CD4-positive, CD25-positive, alpha-beta regulatory T cell (primary cell): Measurements from ENCODE around the gene PSMG4. TPM values are rescaled to one million over a fixed set of nuclear protein-coding genes. Genes with fewer than 3 reads are reported as not detected.

Experiments used
- ATAC-seq, 2 donors: fragments of 150-1000 bp; cut with Tn5 transposase; one replicate each; pipeline ENCODE4 v1.10.0; 2021; ENCODE audit warnings: low read depth in 2 of 2, moderate number of reproducible peaks in 2 of 2, moderate library complexity in 1 of 2
- DNase-seq, 3 donors: peaks; one replicate each; pipeline versions ENCODE4 v3.0.0 to v3.0.0-alpha.2; 2012 to 2022; ENCODE audit warnings: mixed read lengths in 1 of 3
- H3K27ac ChIP-seq: one replicate; pipeline ENCODE4 v1.7.0; 2013; ENCODE audit warnings: mild to moderate bottlenecking, low read length; ENCODE audit not compliant: insufficient read depth, poor library complexity, severe bottlenecking
- H3K27me3 ChIP-seq: one replicate; pipeline ENCODE4 v1.7.0; 2013; ENCODE audit warnings: low read length; ENCODE audit not compliant: control insufficient read depth, insufficient read depth
- H3K36me3 ChIP-seq: one replicate; pipeline ENCODE4 v1.7.0; 2013; ENCODE audit warnings: mild to moderate bottlenecking, low read length, moderate library complexity; ENCODE audit not compliant: control insufficient read depth, insufficient read depth
- H3K4me1 ChIP-seq: 2 replicates; pipeline ENCODE4 v1.7.0; 2013; ENCODE audit warnings: mild to moderate bottlenecking, low read length; ENCODE audit not compliant: insufficient read depth, control insufficient read depth, poor library complexity, severe bottlenecking
- H3K4me3 ChIP-seq: one replicate; pipeline ENCODE4 v1.7.0; 2013; ENCODE audit warnings: low read depth, mild to moderate bottlenecking, low read length, moderate library complexity
- H3K9me3 ChIP-seq, 2 experiments: 1 replicate in 1 of 2; 2 replicates in 1 of 2; pipeline ENCODE4 v1.7.0; 2013; ENCODE audit warnings: low read length in 2 of 2, mild to moderate bottlenecking in 1 of 2, moderate library complexity in 1 of 2; ENCODE audit not compliant: control insufficient read depth in 2 of 2
- H3K27ac Mint-ChIP-seq, 3 donors: one replicate each; pipeline ENCODE4 v1.8.0; 2020 to 2022; ENCODE audit warnings: mild to moderate bottlenecking in 3 of 3, mixed read lengths in 3 of 3, moderate library complexity in 2 of 3
- H3K27me3 Mint-ChIP-seq: one replicate; pipeline ENCODE4 v1.8.0; 2022; ENCODE audit warnings: mild to moderate bottlenecking, mixed read lengths
- H3K36me3 Mint-ChIP-seq: one replicate; pipeline ENCODE4 v1.8.0; 2020; ENCODE audit warnings: mixed read lengths
- H3K4me1 Mint-ChIP-seq, 4 donors: one replicate each; pipeline ENCODE4 v1.8.0; 2020 to 2022; ENCODE audit warnings: mixed read lengths in 4 of 4, mild to moderate bottlenecking in 1 of 4
- H3K4me3 Mint-ChIP-seq, 4 donors: one replicate each; pipeline ENCODE4 v1.8.0; 2020 to 2022; ENCODE audit warnings: mild to moderate bottlenecking in 4 of 4, mixed read lengths in 4 of 4, moderate library complexity in 3 of 4
- H3K9me3 Mint-ChIP-seq, 7 donors: one replicate each; pipeline ENCODE4 v1.8.0; 2020 to 2022; ENCODE audit warnings: mixed read lengths in 7 of 7, mild to moderate bottlenecking in 3 of 7, moderate library complexity in 2 of 7
- polyA plus RNA-seq, 4 donors: library from polyadenylated mRNA; unstranded; fragments of 300-500 nt; fragmentation: Illumina TruSeq; gene quantifications; one replicate each; pipeline ENCODE4 v1.2.3, GENCODE V29; 2021
- total RNA-seq: library from RNA; stranded (reverse); gene quantifications from one replicate; pipeline ENCODE4 v1.2.3, GENCODE V29; 2022

PSMG4 gene
- total and polyA plus RNA-seq, 5 donors from 2014 or later: 18.0 to 56.8 (median 51.0) TPM

DNA sequence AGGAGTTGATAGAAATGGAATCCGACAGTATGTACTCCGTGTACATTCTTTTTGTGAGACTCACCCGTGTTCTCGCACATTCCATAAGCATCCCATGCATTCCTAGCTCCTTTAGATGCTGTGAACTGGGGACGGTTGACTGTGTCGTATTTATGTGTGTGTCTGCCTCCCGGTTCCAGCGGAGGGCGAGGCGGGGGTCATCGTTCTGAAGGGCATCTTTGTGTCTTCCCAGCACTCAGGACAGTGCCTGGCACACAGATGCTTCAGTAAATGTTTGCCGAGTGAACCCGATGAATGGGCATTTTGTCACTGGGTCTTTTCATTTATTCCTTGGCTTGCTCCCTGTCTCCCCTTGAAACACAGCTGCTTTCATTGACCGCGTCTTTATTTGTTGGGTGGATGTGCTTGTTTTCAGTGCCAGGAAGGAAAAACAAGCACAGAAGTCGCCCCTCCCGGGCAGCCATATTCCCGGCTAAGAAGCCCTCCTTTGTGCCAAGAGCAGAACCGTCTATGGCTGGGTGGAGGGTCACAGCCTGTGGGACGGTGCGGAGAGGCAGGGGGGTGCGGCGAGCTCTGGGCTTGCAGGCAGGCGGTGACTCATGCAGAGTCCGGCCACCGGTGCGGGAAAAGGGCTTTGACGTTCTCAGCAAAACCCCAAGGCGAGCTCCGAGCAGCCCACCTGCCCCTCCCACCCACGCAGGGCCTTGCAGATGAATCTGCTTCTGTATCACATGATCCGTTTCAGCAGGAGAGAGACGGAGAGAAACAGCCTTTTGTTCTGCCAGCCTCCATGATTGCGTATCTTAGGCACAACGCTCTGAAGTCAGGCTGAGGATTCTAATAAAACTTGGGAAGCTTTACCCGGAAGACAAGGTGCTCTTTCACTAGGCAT is 11.2 kb upstream of the PSMG4 start:
- H3K27ac Mint-ChIP-seq: no peak overlapping the region
- Histone ChIP-seq H3K4me1 (peaks cover 8% of the 10 kb centered on the region), H3K27me3 (peaks cover 4% of the 10 kb centered on the region), H3K4me3 (no peak overlapping the region), H3K9me3 (no peaks in the 10 kb centered on the region), H3K27ac (no peak overlapping the region), H3K36me3 (no peaks in the 10 kb centered on the region)
- ATAC-seq (no peak), DNase-seq (no peak)
- peaks cover 38% of the 10 kb centered on the region for H3K27me3 Mint-ChIP-seq
- H3K9me3 Mint-ChIP-seq: peaks cover 0 to 1% (median 0%) of the 10 kb centered on the region in 7 donors
- no peak overlapping the region for H3K4me3 Mint-ChIP-seq
- peaks cover 0 to 12% (median 5%) of the 10 kb centered on the region in 4 donors for H3K4me1 Mint-ChIP-seq
- no peaks in the 10 kb centered on the region for H3K36me3 Mint-ChIP-seq

DNA sequence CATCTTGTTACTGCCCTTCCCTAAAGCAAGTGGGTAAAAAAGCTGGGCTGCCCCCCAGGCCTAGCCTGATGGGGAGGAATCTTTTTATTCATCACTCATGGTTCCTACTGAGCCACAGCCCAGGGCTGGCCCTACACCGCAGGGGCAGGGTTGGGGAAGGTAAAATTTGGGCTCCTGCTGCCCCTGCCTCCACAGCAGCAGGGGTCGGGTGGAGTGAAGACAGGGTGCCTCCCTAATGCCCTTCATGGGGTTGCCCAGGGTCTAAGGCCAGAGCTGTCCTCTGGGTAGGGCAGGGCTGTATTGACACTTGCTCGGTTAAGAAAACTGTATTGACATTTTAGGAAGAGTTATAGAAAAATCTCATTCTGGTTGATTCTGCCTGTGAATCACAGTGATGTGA is 8.9 kb upstream of the PSMG4 start:
- peaks cover 0 to 12% (median 6%) of the 10 kb centered on the region in 4 donors for H3K4me1 Mint-ChIP-seq

DNA sequence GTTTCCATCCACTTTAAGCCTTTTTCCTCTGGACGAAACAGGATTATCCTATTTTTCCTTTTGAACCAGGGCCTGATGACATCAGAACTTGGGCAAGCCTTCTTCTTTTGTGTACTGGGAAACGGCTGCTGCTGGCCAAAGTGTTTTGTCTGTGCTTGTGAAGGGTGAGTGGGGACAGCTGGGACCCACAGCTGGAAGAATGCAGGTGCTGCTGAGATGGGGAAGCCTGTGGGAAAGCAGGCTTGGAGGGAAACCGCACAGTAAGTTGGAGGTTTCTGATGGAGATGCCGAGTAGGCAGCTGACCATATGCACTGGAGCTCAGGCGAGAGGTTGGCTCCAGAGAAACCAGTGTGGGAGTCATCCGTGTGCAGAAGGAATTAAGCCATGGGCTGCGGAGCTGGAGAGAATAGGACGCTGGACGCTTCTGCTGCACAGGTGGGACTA is 8.5 kb upstream of the PSMG4 start:
- peaks cover 2% of the 10 kb centered on the region for H3K27me3 ChIP-seq
- H3K27ac Mint-ChIP-seq: no peak overlapping the region
- H3K27me3 Mint-ChIP-seq: peaks cover 28% of the 10 kb centered on the region
- no peak overlapping the region for H3K4me3 ChIP-seq
- H3K36me3 Mint-ChIP-seq: no peaks in the 10 kb centered on the region
- peaks cover 8% of the 10 kb centered on the region for H3K4me1 ChIP-seq
- peaks cover 0 to 12% (median 6%) of the 10 kb centered on the region in 4 donors for H3K4me1 Mint-ChIP-seq
- H3K9me3 Mint-ChIP-seq: peaks cover 0 to 3% (median 0%) of the 10 kb centered on the region in 7 donors
- H3K4me3 Mint-ChIP-seq: peak overlapping the region in 1 of 4 donors; percentile 45
- H3K27ac ChIP-seq: no peak overlapping the region
- H3K9me3 ChIP-seq: no peaks in the 10 kb centered on the region
- H3K36me3 ChIP-seq: no peaks in the 10 kb centered on the region
- no peak for ATAC-seq
- no peak for DNase-seq

More for the DNA sequence above, 8.9 kb upstream of the PSMG4 start:
- Mint-ChIP-seq H3K9me3 (peaks cover 0 to 3% (median 0%) of the 10 kb centered on the region in 7 donors), H3K27me3 (peaks cover 28% of the 10 kb centered on the region), H3K27ac (no peak overlapping the region), H3K36me3 (no peaks in the 10 kb centered on the region), H3K4me3 (no peak overlapping the region)
- peaks cover 8% of the 10 kb centered on the region for H3K4me1 ChIP-seq
- H3K27ac ChIP-seq: no peak overlapping the region
- H3K4me3 ChIP-seq: no peak overlapping the region
- peaks cover 2% of the 10 kb centered on the region for H3K27me3 ChIP-seq
- H3K36me3 ChIP-seq: no peaks in the 10 kb centered on the region
- DNase-seq: no peak
- ATAC-seq: no peak
- no peaks in the 10 kb centered on the region for H3K9me3 ChIP-seq

DNA sequence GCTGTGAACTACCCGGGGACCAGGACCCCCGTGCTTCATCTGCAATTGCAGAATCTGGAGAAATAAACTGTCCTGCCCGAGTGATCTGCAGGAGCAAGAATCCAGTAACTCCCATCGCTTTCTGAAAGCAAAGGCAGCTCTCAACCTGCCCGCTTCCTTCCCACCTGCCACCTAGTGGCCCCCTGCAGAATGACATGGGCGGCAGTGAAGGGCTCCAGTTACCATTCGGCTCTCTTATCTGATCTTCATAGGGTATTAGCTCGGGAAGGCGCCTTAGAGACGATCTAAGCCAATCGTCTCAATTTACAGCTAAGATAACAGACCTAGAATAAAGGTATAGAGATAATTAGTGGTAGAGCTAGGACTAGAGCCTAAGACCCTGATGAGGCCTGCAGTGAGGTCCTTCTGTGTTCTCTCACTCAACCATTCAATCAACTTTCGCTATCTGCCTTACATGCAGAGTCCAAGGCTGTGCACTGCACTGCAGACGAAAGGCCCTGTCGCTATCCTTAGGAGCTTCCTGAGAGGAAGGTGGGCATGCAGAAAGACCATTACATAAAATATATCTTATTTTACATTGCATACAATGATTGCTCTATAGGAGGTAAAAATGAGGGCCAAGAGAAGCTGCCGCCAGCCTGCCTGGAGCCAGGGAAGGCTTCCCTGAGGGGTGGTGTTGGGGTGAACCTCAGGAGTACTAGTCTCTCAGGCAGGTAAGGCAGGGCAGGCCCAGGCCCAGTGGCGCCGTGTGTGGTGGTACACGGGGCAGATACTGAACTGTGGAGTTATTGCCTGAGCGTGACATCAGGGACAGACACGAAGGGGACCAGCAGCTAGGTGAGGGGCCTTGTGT is 7.1 kb upstream of the PSMG4 start:
- peaks cover 0 to 3% (median 0%) of the 10 kb centered on the region in 7 donors for H3K9me3 Mint-ChIP-seq
- no peaks in the 10 kb centered on the region for H3K36me3 ChIP-seq
- H3K4me3 ChIP-seq: no peak overlapping the region
- H3K4me1 ChIP-seq: peaks cover 8% of the 10 kb centered on the region
- H3K27ac ChIP-seq: no peak overlapping the region
- DNase-seq (peak; percentile 67 to 80 (median 78)), ATAC-seq (peak; percentile 85 to 88)
- peak overlapping the region in 2 of 4 donors; percentile 1 to 59 for H3K4me3 Mint-ChIP-seq
- H3K36me3 Mint-ChIP-seq: no peaks in the 10 kb centered on the region
- H3K27ac Mint-ChIP-seq: peak overlapping the region in 1 of 3 donors; percentile 42
- peaks cover 28% of the 10 kb centered on the region for H3K27me3 Mint-ChIP-seq
- peaks cover 2% of the 10 kb centered on the region for H3K27me3 ChIP-seq
- H3K9me3 ChIP-seq: no peaks in the 10 kb centered on the region
- H3K4me1 Mint-ChIP-seq: peaks cover 0 to 12% (median 6%) of the 10 kb centered on the region in 4 donors

DNA sequence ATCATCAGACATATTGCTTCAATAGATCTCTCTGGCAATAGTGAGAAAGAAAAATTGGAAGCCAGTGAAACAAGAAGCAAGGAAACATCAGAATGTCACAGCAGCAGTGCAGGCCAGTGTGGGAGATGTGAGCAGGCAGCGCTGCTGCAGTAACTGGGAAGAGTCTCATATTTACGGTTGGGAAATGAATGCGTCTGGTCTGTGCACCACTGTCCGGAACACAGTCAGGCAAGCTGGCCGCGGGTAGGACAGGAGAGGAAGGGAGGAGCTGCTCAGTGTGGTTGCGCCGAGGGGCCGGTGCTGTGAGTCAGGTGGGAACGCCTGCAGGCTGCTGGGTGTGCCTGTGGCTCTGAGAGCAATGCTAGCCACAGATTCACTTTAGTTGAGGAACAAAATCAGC is 6.4 kb upstream of the PSMG4 start:
- H3K36me3 ChIP-seq: no peaks in the 10 kb centered on the region
- H3K27me3 ChIP-seq: peaks cover 2% of the 10 kb centered on the region
- no peaks in the 10 kb centered on the region for H3K9me3 ChIP-seq
- H3K27ac Mint-ChIP-seq: no peak overlapping the region
- peaks cover 28% of the 10 kb centered on the region for H3K27me3 Mint-ChIP-seq
- H3K4me3 ChIP-seq: no peak overlapping the region
- peaks cover 0 to 3% (median 0%) of the 10 kb centered on the region in 7 donors for H3K9me3 Mint-ChIP-seq
- no peak overlapping the region for H3K27ac ChIP-seq
- no peaks in the 10 kb centered on the region for H3K36me3 Mint-ChIP-seq
- H3K4me3 Mint-ChIP-seq: no peak overlapping the region
- ATAC-seq (no peak), DNase-seq (no peak)
- H3K4me1 ChIP-seq: peaks cover 8% of the 10 kb centered on the region
- peaks cover 0 to 12% (median 6%) of the 10 kb centered on the region in 4 donors for H3K4me1 Mint-ChIP-seq

DNA sequence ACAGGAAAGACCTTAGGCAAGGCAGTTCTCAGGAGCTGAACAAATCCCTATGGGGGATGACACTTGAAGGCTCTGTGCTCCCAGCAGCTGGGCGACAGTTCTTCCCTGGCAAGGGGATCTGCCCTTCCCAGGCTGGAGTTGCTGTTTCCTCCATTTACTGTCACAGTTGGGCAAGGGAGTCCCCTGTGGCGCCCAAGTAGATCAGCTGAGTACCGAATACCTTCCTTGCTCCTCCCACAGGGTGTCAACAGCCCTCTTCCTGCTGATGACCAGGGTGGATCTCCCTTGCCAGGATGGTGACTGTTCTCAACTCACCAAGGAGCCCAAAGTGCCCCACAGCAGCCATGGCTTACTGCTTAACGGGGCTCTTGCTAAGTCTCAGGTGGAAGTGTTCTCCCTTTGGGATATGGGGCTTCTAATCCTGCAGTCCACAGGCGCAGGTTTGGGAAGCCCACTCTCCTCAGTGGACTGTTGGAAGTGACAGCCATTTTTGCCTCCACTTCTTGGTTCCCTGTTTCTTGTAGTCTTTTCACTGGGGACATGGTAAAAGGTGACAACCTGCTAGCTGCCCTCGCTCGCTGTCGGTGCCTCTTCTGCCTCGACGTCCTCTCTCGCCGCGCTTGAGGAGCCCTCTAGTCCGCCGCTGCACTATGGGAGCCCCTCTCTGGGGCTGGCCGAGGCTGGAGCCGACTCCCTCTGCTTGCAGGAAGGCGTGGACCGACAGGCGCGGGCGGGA is 5.7 kb upstream of the PSMG4 start:
- Mint-ChIP-seq H3K4me3 (no peak overlapping the region), H3K27ac (no peak overlapping the region), H3K4me1 (peaks cover 0 to 12% (median 7%) of the 10 kb centered on the region in 4 donors), H3K27me3 (peaks cover 26% of the 10 kb centered on the region), H3K36me3 (no peaks in the 10 kb centered on the region), H3K9me3 (peaks cover 0 to 3% (median 0%) of the 10 kb centered on the region in 7 donors)
- DNase-seq (no peak), ATAC-seq (no peak)
- Histone ChIP-seq H3K36me3 (no peaks in the 10 kb centered on the region), H3K9me3 (no peaks in the 10 kb centered on the region), H3K27ac (no peak overlapping the region), H3K27me3 (no peaks in the 10 kb centered on the region), H3K4me1 (peaks cover 8% of the 10 kb centered on the region), H3K4me3 (no peak overlapping the region)

DNA sequence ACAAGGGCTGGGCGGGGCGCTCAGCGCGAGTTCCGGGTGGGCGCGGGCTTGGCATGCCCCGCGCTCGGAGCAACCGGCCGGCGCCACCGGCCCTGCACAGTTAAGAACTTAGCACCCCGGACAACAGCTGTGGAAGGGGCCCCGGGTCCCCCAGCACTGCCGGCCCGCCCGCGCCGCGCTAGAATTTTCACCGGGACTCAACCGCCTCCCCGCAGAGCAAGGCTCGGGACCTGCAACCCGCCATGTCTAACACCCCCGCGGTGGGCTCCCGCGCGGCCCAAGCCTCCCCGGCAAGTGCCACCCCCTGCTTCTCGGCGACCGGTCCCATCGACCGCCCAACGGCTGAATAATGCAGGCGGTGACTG is 5.2 kb upstream of the PSMG4 start:
- Histone ChIP-seq H3K27ac (no peak overlapping the region), H3K4me3 (no peak overlapping the region), H3K27me3 (no peaks in the 10 kb centered on the region), H3K9me3 (no peaks in the 10 kb centered on the region), H3K4me1 (peaks cover 8% of the 10 kb centered on the region), H3K36me3 (no peaks in the 10 kb centered on the region)
- H3K9me3 Mint-ChIP-seq: peaks cover 0 to 3% (median 0%) of the 10 kb centered on the region in 7 donors
- no peak for ATAC-seq
- peaks cover 23% of the 10 kb centered on the region for H3K27me3 Mint-ChIP-seq
- DNase-seq: no peak
- peaks cover 0 to 12% (median 7%) of the 10 kb centered on the region in 4 donors for H3K4me1 Mint-ChIP-seq
- no peak overlapping the region for H3K4me3 Mint-ChIP-seq
- no peaks in the 10 kb centered on the region for H3K36me3 Mint-ChIP-seq
- H3K27ac Mint-ChIP-seq: no peak overlapping the region
